ENCODE measurements around the gene TMEM237.

TMEM237 gene

DNA sequence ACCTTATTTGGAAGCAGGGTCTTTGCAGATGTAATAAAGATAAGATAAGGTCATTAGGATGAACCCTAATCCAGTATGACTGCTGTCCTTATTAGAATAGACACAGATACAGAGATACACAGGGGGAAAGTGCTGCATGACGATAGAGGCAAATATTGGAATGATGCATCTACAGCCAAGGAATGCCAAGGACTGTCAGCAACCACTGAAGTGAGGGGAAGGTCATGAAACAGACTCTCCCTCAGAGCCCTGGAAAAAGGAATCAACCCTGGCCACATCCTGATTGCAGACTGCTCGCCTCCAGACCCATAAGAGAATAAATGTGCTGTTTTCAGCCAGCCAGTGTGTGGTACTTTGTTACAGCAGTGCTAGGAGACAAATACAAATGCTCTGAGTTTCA lies 14.8 kb downstream of the TMEM237 start:
- Mint-ChIP-seq H3K27me3 (no peaks in the 10 kb centered on the region), H3K4me1 (ENCODE audit: low read depth) (no peaks in the 10 kb centered on the region), H3K36me3 (ENCODE audit: low read depth) (no peaks in the 10 kb centered on the region), H3K4me3 (no peak overlapping the region), H3K27ac (no peak overlapping the region), H3K9me3 (no peaks in the 10 kb centered on the region)
- intact Hi-C loops (cut with micrococcal nuclease) = no loop called here

DNA sequence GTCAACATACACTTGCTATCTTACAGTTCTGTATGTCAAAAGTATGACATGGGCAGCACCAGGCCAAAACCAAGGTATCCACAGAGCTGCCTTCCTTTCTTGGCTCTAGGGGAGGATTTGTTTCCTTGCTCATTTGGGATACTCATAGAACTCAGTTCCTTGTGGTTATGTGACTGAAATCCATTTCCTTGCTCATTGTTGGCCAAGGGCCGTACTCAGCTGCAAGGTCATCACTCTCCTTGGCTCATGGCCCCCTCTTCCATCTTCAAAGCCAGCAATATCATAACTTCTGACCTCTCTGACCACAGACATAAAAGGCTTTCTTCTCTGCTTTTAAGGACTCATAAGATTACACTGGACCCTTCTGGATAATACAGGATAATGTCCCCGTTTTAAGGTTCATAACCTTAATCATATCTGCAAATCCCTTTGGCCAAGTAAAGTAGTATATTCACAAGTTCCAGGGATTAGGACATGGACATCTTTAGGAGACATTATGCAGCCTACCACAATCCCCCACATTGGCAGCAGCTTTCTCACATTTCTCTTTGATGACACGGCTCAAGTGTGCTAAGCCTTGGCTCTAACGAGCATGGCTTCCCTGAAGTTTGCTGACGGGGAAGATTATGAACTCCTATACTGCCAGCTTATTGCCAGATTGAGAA lies 20.9 kb downstream of the TMEM237 start:
- Mint-ChIP-seq H3K36me3 (ENCODE audit: low read depth) (no peaks in the 10 kb centered on the region), H3K27me3 (no peaks in the 10 kb centered on the region), H3K4me1 (ENCODE audit: low read depth) (peaks cover 6% of the 10 kb centered on the region), H3K9me3 (no peaks in the 10 kb centered on the region), H3K4me3 (no peak overlapping the region), H3K27ac (no peak overlapping the region)
- intact Hi-C loops (cut with micrococcal nuclease) = no loop called here

DNA sequence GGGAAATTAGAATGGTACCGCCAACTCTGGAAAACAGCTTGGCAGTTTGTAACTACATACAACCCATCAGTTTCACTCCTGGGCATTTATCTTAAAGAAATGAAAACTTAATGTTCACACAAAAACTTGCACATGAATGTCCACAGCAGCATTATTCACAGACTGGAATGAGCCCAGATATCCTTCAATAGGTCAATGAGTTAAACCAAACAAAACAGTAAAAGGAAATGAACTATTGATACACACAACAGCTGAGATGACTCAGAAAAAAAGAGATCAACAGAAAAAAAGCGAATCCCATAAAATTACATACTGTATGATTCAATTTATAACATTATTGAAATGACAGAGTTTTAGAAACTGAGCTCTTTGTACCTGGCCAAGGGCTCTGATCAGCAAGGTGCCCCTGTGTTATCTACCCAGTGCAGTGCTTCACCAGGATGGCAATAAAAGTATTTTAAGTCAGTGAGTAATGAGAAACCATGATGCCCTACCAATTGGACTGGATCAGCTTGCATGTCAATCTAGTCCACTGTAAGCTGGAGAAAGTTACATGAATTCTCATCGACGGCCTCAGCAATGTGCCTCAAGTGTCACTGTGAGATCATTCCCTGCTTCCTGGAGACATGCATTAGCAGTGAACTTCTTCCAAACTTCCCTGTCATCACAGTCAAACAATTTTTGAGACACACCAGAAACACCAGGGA lies 21.9 kb downstream of the TMEM237 start:
- Mint-ChIP-seq H3K27ac (no peak overlapping the region), H3K4me3 (no peak overlapping the region), H3K9me3 (no peaks in the 10 kb centered on the region), H3K4me1 (ENCODE audit: low read depth) (peaks cover 6% of the 10 kb centered on the region), H3K36me3 (ENCODE audit: low read depth) (no peaks in the 10 kb centered on the region), H3K27me3 (no peaks in the 10 kb centered on the region)
- intact Hi-C loops (cut with micrococcal nuclease) = no loop called here

DNA sequence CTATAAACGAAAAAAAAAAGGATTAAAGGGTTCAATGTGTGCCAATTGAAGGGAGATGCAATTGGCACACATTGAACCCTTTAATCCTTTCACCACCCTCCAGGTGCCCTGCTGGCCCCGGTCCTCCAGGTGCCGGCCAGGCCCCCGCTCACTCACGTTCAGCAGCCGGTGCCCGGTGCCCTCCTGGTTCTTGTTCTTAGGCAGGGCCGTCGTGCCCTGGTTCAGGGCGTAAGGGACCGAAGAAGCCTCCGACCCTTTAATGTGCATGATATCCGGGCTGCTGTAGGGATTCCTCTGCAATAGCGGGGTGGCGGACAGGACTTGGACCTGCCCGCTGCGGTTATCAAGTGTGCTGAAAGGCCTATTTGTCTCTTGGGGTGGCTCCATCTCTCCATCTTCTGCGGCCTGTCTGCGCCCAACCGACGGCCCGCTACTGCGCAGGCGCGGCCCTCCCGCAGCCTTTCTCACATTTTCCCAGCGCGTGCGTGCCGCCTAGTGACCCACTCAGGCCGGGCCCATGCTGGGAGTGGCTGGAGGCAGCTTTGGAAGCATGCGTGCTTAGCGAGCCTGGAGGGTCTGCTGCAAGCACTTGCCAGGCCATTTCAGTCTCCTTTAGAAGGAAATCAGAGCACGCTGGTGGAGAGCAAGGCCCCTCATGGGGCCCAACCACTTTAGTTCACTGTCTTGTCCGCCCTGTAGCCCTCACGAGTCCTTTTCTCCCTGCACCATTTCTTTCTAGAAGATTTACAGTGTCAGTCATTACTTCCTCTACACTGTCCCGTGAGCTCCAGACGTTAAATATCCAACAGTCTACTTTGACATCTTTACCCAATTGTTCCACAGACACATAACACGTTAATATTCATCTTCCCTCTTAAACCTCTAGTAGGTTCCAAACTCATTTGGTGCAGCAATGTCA lies 24.3 kb downstream of the TMEM237 start:
- Mint-ChIP-seq H3K9me3 (no peaks in the 10 kb centered on the region), H3K36me3 (ENCODE audit: low read depth) (no peaks in the 10 kb centered on the region), H3K4me3 (no peak overlapping the region), H3K27ac (no peak overlapping the region), H3K4me1 (ENCODE audit: low read depth) (peaks cover 6% of the 10 kb centered on the region), H3K27me3 (no peaks in the 10 kb centered on the region)
- intact Hi-C loops (cut with micrococcal nuclease) = no loop called here

DNA sequence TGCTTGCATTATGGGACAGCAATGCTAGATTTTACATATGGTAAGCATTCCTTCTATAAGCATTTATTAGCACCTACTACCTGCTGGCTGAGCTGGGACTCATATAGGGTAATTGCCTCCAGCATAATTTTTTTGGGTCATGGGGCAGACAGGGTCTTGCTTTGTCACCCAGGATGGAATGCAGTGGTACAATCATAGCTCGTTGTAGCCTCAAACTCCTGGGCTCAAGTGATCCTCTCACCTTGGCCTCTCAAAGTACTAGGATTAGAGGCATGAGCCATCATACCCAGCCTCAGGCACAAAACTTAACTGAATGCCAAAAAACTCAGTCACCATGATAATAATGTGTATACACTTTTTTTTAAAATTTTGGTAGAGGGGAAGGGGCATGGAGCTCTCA lies 35.3 kb downstream of the TMEM237 start:
- H3K9me3 Mint-ChIP-seq = peaks cover 12% of the 10 kb centered on the region
- H3K4me3 Mint-ChIP-seq = no peak overlapping the region
- H3K27me3 Mint-ChIP-seq = peaks cover 3% of the 10 kb centered on the region
- H3K27ac Mint-ChIP-seq = no peak overlapping the region
- intact Hi-C loops (cut with micrococcal nuclease) = no loop called here
- no peaks in the 10 kb centered on the region for H3K4me1 Mint-ChIP-seq (ENCODE audit: low read depth)
- H3K36me3 Mint-ChIP-seq (ENCODE audit: low read depth) = no peaks in the 10 kb centered on the region

DNA sequence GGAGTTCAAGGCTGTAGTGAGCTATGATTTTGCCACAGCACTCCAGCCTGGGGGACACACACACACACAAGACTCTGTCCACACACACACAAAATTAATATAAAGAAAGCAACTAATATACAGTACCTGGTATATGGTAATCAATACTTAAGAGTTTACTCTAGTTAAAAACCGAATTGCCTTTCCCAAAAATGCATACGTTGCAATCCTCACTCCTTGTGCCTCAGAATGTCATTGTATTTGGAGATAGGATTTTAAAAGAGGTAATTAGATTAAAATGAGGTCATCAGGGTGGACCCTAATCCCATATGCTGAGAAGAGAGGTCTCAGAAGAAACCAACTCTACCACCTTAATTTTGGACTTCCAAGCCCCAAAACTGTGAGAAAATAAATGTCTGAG lies 35.7 kb downstream of the TMEM237 start:
- Mint-ChIP-seq H3K4me1 (ENCODE audit: low read depth) (no peaks in the 10 kb centered on the region), H3K27me3 (peaks cover 3% of the 10 kb centered on the region), H3K36me3 (ENCODE audit: low read depth) (no peaks in the 10 kb centered on the region), H3K4me3 (no peak overlapping the region), H3K27ac (no peak overlapping the region), H3K9me3 (peaks cover 12% of the 10 kb centered on the region)
- intact Hi-C loops (cut with micrococcal nuclease) = no loop called here

DNA sequence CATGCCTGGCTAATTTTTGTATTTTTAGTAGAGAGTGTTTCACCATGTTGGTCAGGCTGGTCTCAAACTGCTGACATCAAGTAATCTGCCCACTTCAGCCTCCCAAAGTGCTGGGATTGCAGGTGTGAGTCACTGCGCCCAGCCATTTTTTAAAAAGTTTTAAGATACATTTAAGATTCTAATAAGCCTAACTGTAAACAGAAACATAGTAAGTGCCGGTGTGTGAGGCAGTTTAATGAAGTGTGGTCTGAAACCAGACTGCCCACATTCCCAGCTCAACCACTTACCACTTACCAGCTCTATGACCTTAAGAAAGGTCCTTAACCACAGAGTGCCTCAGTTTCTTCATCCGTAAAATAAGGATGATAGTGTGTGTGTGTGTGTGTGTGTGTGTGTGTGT lies 42.4 kb downstream of the TMEM237 start:
- Mint-ChIP-seq H3K36me3 (ENCODE audit: low read depth) (no peaks in the 10 kb centered on the region), H3K27ac (no peak overlapping the region), H3K9me3 (peaks cover 7% of the 10 kb centered on the region), H3K4me3 (no peak overlapping the region), H3K4me1 (ENCODE audit: low read depth) (no peaks in the 10 kb centered on the region), H3K27me3 (no peaks in the 10 kb centered on the region)
- intact Hi-C loops (cut with micrococcal nuclease) = no loop called here

DNA sequence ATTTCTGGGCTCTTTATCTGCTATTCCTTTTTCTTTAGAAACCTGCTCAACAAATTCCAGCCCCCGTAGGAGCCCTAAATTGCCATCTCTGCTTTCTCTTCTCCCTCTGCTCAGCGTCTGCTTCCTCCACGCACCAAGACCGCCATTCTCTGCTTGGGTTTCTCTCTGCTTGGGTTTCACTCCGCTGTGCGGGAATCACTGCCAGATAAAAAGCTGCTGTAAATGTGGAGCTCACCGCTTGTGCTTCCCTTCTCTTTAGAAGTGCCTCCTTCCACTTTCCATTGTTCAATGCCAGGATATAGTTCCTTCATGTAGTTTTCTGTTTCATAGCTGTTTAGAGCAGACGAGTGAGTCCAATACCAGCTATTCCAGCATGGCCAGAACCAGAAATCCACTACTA lies 45.9 kb downstream of the TMEM237 start:
- Mint-ChIP-seq H3K27me3 (no peaks in the 10 kb centered on the region), H3K4me3 (no peak overlapping the region), H3K4me1 (ENCODE audit: low read depth) (no peaks in the 10 kb centered on the region), H3K27ac (no peak overlapping the region), H3K36me3 (ENCODE audit: low read depth) (no peaks in the 10 kb centered on the region), H3K9me3 (peaks cover 9% of the 10 kb centered on the region)
- intact Hi-C loops (cut with micrococcal nuclease) = no loop called here

DNA sequence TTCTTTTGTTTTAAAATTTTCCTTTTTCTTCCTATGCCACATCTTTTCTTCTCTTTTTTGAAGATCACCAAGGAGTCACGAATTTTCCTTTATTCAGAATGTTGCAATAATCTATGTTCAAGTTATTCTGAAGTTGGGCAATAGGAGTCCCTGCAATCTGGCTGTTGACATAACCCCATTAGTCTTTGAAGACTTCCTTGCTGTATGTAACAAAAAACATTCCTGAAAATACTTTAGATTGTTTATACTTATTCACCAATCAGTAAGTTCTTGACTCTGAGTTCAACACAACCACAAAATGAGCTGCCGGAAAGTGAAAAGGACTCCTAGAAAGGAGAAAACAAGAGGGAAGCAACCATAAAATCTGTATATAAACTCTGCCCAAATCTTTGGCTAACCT lies 62.8 kb downstream of the TMEM237 start:
- no peak overlapping the region for H3K27ac Mint-ChIP-seq
- intact Hi-C loops (cut with micrococcal nuclease) = no loop called here
- no peaks in the 10 kb centered on the region for H3K9me3 Mint-ChIP-seq
- H3K36me3 Mint-ChIP-seq (ENCODE audit: low read depth) = no peaks in the 10 kb centered on the region
- H3K4me3 Mint-ChIP-seq = no peak overlapping the region
- H3K4me1 Mint-ChIP-seq (ENCODE audit: low read depth) = peaks cover 12% of the 10 kb centered on the region
- no peaks in the 10 kb centered on the region for H3K27me3 Mint-ChIP-seq

DNA sequence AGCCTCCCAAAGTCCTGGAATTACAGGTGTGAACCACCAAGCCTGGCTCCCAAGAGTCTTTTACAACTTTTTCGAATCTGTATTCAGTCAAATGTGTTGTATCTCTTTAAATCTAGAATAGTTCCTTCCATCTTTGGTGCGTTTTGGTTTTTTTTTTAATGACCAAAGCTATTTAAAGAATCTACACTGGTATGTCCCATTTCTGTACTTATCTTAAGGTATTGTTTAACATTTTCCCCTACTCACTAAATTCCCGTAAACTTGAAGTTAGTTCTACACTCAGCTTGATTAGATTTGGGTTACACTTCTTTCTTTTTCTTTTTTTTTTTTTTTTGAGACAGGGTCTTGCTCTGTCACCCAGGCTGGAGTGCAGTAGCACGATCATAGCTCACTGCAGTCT lies 63.8 kb downstream of the TMEM237 start:
- intact Hi-C loops (cut with micrococcal nuclease) = no loop called here
- Mint-ChIP-seq H3K4me1 (ENCODE audit: low read depth) (peaks cover 12% of the 10 kb centered on the region), H3K9me3 (no peaks in the 10 kb centered on the region), H3K36me3 (ENCODE audit: low read depth) (no peaks in the 10 kb centered on the region), H3K27ac (no peak overlapping the region), H3K4me3 (no peak overlapping the region), H3K27me3 (no peaks in the 10 kb centered on the region)

DNA sequence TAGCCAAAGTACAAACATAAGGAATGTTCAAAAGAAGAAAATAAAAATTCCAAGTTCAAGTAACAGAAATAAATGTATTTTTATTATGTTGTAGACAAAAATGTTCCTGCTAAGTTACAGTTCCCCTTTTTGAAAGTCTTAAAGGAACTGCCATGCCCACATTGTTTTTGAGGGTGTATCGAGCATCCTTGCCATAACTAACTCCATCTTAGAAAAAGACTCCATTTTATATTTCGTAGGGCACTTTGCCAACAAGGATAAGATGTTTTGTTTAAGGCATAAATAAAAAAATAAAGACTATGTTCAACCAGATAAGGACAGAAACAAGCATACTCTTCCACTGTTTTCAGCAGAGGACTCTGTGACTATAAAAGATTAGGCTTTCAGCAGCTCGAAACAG lies 67.3 kb downstream of the TMEM237 start:
- Mint-ChIP-seq H3K9me3 (no peaks in the 10 kb centered on the region), H3K27ac (no peak overlapping the region), H3K4me3 (no peak overlapping the region), H3K27me3 (no peaks in the 10 kb centered on the region), H3K36me3 (ENCODE audit: low read depth) (no peaks in the 10 kb centered on the region), H3K4me1 (ENCODE audit: low read depth) (peaks cover 18% of the 10 kb centered on the region)
- intact Hi-C loops (cut with micrococcal nuclease) = no loop called here

DNA sequence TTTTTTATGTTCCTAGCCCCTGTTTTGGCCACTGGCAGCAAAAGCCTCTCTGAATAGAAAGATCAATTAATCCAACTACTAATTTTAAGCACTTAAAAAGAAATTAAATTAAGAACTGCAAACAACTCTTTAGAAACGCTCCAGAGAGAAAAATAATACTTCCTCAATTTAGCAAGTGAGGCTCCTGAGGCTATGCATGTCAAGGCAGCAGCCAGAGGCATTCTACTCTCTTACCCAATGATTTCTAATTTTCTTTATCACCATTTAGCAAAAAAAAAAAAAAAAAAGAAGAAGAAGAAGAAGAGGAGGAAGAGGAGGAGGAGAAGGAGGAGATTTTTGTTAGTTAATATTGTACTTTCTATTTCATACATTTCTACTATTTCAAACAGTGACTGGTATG lies 68.5 kb downstream of the TMEM237 start:
- Mint-ChIP-seq H3K36me3 (ENCODE audit: low read depth) (no peaks in the 10 kb centered on the region), H3K27me3 (no peaks in the 10 kb centered on the region), H3K4me1 (ENCODE audit: low read depth) (peaks cover 8% of the 10 kb centered on the region), H3K9me3 (no peaks in the 10 kb centered on the region), H3K27ac (no peak overlapping the region), H3K4me3 (no peak overlapping the region)
- intact Hi-C loops (cut with micrococcal nuclease) = no loop called here

DNA sequence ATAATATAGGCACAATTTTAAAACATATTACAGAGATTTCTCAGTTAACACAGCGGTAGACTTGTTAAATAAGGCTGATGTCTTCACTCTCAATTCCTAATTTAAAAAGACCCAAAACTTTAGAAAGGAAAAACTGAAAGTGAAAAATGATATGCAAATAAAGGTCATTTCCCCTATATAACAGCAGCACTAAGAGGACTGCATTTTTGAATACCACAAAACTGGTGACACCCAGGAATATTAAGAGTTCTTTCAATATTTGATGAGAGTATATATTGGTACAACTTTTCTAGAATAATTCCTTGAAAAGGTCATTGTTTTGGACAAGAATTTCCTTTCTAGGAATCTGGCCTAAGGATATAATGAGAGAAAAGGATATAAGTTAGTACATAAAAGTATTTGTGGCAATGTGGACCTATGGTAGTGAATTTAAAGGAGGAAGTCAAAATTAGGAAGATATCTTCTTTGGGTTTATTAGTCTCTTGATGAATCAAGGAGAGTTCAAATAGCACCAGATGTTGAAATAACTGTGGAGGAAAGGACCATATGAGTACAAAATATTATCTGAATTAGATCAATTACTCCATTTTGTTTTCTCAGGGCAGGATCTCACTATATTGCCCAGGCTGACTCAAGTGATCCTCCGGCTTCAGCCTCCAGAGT lies 70.3 kb downstream of the TMEM237 start:
- intact Hi-C loops (cut with micrococcal nuclease) = no loop called here
- no peaks in the 10 kb centered on the region for H3K9me3 Mint-ChIP-seq
- H3K4me1 Mint-ChIP-seq (ENCODE audit: low read depth) = peaks cover 6% of the 10 kb centered on the region
- H3K36me3 Mint-ChIP-seq (ENCODE audit: low read depth) = no peaks in the 10 kb centered on the region
- peak overlapping the region; percentile 4 for H3K27ac Mint-ChIP-seq
- H3K4me3 Mint-ChIP-seq = no peak overlapping the region
- H3K27me3 Mint-ChIP-seq = no peaks in the 10 kb centered on the region

Data from dendritic cell treated with granulocyte-macrophage colony-stimulating factor and Interleukin-4, amounts not matched to agents 40 ng/mL and 50 ng/mL, for 4 days (primary cell).